NK-92 (cell line): ENCODE data around the gene BRD7.

Experiments
- DNase-seq: peaks from one replicate; lab custom pipeline; 2025; ENCODE audit not compliant: unreplicated experiment; lab: John Stamatoyannopoulos, UW

Gene BRD7

DNA sequence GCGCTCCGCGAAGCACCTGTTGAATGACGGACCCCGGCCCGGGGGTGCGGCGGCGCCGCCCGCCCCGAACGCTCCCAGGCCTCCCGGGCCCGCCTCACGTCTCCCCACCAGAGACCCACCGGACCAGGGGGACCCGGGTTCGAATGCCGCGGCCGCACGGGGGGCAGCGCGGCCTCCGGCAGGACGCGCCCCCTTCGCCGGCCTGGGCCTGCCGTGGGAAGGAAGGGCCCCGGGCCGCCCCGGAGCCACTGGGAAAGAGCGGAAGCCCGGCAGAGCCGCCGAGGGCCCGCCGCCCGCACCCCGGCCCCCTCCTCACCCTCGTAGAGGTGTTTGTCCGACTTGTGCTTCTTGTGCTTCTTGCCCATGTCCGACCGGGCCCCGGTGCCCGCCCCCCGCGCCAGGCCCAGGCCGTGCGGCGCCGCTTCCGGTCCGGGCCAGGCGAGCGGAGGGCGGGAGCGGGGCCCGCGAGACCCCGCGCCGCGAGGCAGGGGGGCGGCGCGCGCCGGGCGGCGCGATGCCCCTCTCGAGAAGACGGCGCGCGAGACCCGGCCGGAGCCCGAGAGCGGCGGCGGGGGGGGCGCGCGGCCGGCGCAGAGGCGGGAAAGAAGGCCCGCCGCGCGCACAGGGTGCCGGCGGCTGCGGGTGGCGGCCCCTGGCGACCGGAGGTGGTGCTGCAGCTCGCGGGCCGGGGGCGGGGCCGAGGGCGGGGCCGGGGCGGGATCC lies at the start of gene BRD7:
BRD7 (minus strand) TSS at position 579 of the 723 bp plus-strand sequence; CDS start at position 365, 214 bp downstream.
- no peak for DNase-seq

DNA sequence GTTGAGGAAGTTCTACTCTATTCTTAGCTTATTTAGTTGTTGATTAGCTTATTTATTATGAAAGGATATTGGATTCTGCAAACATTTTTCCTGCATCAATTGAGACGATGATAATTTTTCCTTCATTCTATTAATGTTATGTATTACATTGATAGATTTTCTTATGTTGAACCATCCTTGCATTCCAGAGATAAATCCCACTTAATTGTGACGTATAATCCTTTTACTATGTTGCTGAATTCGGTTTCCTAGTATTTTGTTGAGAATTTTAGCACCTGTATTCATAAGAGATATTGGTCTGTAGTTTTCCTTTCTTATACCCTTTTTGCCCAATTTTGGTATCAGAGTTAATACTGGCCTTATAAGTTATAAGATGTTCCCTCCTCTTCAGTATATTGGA lies 47.6 kb upstream of the BRD7 start:
- DNase-seq = no peak

DNA sequence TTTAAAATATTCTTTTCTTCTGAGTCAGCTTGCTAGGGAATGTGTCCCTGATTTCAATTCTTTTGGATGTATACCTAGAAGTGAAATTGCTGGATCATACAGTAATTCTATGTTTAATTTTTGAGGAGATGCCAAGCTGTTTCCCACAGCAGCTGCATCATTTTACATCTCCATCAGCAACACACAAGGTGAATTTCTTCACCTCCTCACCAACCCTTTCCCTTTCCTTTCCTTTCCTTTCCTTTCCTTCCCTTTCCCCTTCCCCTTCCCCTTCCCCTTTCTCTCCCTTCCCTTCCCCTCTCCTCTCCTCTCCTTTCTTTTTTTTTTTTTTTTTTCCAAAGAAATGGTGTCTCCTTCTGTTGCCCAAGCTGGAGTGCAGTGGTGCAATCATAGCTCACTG lies 45.4 kb upstream of the BRD7 start:
- no peak for DNase-seq

DNA sequence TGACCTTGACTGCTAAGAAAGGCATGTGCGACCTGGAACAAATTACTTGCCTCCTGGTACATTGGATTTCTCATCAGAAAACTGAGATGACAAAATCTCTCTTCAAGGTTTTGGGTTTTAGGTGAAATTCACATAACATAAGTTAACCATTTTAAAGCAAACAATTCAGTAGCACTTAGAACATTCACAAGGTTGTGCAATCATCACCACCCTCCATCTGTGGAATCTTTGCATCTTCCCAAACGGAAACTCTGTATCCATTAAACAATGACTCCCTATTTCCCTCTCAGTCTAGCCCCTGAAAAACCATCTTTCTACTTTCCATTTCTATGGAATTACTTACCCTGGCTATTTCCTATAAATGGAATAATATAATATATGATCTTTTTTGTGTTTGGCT lies 42.2 kb upstream of the BRD7 start:
- DNase-seq = no peak

DNA sequence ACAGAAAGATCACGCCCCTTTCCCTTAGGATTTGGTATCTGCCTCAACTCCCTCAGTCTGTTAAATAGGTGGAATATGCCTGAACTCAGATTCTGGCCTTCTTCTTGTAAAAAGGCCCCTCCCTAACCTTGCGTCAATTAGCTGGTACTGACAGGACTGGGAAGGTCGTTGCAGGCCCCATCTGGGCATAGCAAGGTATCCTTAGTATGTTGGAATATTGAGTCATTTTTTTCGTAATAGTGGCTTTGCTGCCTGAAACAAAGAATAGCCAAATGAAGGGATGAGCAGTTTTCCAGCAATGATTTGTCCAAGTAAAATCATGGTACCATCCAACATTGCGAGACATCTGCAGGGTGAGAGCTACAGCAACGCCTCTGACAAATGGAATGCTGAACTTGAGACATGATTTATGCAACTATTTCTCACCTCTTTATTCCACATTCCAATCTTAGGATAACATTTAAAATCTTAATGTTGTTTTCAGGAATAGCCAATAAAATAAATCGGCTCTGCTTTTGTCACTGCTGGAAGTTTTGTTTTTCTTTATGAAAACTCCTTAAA lies 39.3 kb upstream of the BRD7 start:
- DNase-seq = no peak

DNA sequence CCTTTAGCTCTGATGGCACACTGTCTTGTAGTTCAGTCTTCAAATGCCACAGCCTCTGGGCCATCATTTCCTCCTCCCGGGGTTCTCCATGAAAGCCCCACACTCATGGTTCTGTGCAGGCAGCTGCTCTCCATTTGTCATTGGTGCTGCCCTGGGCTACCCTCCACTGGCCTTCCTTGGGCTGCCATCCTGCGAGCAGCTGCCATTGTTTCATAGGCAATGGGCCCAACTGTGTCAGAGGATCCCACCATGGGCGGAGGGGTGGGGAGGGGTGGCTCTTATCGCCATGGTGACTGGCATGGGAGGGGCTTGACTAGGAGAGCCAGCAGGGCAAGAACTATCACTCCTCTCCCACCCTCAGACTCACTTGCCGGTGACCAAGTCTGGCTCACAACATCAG lies 38.6 kb upstream of the BRD7 start:
- no peak for DNase-seq

DNA sequence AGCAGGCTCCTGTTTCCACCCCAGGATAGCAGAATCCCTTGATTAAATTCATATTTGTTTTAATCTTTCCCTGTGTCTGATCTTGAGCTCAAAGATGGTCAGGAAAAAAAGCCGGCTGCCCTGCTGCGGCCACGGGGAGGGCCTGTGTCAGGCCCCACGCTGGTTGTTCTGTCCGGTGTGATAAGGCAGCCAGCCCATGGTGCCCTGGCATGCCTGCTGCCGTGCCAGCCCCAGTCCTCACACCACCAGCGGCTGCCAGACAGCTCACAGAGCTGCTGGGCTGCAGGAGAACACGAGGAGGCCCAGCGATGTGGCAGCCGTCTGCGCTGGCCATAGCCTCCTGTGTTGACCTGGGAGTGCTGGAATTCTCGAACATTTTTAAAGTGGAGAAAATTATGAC lies 34.7 kb upstream of the BRD7 start:
- no peak for DNase-seq

DNA sequence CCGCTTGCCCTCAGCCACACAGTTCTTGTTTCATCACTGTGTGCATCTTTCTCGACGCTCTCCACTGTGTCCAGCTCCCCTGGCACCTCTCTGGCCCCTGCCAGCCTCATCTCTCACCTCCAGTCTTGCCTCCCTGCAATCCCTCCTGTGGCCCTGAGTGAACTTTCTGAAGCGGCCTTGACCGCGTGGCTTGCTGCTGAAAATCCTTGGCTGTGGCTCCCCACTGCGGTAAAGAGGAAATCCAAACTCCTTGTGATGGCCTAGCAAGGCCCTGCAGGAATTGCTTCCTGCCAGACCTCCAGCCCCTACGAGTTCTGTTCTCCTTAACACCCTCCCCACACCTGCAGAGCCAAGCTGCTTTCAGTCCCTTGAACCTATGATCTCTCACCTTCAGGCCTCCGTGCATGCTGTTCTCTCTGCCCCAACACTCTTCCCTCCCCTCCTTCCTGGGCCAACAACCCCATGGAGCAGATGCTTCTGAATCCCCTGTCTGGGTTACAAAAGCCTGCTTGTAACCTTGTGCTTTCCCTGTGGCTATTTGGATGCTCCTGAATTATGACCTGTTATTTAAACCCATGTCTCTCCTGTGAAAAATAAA lies 33.6 kb upstream of the BRD7 start:
- no peak for DNase-seq

DNA sequence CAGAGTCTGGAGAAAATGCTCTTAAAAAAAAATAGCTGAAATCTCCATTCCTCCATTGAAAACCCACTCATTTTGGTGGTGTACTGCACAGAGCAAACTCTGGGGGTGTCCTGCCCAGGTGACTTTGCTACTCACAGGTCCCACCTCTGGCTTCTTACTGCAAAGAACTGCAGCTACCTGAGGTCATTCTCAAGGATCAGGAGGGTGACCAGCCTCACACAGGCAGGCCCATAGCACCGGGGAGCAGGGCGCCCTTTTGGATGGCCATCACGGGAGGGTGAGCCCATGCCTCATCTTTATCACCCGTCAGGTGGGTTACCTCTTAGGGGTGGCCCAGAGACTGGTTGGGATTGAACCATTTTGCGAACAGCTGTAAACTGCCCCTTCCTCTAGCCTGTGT lies 32.6 kb upstream of the BRD7 start:
- no peak for DNase-seq

DNA sequence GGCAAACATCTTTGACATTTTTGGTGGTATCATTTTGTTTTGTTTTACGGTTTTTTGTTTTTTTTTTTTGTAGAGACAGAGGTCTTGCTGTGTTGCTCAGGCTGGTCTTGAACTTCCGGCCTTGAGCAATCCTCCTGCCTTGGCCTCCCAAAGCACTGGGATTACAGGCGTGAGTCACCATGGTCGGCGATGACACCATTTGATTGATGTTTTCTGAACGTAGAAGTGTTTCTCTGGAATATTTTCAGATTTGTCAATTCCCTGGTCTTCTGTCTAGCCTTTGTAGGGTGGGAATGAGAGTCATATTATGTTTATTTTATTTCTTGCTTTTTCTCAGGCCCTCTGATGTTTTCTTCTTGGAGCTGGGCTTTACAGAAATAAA lies 32.2 kb upstream of the BRD7 start:
- DNase-seq = no peak

DNA sequence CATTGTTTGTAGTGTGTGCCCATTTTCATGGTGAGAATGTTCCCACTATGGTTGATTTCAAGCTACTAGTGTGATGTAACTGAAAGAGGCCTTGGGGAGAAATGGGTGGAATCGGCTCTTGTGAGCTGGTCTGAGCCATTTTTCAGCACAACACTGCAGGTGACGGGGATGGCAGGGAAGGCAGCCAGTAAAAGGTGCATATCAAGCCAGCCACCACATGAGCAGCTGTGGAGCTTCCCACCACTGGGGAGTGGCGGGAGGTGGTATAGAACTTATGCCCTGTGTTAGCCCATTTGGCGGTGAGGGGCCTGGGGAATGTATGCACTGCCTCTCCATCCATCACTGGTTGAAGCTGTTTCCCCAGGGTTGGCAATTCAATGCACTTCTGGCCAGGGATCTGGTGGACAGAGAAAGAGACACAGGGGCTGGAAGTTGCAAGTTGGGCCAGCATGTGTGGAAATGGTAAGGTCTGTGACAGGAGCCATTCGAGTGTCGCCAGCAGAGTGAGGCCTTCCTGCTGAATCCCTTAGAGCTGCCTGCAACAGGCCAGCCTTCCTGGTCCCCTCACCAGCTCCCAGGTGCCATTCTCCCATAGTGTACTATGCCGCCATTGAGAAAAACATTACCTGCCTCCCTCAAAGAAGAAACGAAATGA lies 31.7 kb upstream of the BRD7 start:
- no peak for DNase-seq

DNA sequence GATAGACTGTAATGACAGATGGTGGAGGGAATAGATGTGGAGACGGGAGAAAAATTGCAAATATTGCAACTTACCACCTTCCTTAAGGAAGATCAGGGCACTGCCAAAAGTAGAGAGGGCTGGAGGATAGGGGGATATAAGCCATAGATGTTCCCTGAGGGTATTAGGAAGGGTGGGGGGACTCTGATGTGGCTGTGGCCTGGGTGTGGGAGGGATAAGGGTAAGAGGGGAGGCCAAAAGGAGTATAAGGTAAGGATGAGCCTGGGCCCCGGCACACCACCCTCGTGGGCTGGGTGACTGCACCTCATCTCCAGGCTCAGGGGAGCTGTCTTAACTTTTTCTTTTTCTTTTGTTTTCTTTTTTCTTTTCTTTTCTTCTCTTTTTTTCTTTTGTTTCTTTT lies 30.6 kb upstream of the BRD7 start:
- DNase-seq = no peak

DNA sequence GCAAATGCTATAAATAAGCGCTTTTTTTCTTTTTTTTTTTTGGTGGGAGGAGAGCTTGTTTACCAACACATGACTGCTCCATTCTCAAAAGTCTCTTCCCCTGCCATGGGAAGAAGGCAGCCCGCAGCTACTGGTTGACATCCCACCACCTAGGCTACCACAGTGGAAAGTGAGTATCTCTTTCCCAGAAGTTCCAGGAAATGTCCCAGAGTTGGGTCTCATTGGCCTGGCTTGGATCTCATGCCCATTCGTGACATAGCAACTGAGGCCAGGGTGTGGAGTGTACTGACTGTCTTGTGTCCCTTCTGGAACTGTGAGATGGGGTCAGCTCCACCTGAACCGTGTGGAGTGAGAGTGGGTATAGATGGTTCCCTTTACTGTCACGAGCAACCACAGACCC lies 29.5 kb upstream of the BRD7 start:
- DNase-seq = no peak

DNA sequence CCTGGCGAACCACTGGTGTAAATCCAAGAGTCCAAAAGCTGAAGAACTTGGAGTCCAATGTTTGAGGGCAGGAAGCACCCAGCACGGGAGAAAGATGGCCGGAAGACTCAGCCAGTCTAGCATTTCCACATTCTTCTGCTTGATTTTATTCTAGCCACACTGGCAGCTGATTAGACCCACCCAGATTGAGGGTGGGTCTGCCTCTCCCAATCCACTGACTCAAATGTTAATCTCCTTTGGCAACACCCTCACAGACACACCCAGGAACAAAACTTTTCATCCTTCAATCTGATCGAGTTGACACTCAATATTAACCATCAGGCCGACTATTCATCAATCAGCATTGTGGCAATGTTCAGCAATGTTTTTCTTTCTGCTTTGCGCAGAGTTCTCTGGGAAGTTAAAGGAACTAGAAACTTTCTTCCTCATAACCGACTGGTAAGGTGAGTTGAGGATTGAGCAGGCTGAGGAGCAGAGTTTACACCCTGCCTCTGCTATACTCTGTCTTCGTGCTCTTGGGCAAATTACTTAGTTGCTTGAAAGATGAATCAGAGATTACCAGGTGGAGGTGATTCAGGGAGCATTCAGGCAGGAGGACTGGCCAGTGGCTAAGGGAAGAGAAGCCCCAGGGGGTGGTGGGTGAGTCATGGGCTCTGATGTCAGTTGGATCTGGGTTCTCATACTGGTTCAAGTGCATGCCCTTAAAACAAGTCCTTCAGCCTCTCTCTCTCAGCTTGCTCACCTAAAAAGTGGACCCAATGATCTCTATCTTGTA lies 28.2 kb upstream of the BRD7 start:
- DNase-seq = no peak

DNA sequence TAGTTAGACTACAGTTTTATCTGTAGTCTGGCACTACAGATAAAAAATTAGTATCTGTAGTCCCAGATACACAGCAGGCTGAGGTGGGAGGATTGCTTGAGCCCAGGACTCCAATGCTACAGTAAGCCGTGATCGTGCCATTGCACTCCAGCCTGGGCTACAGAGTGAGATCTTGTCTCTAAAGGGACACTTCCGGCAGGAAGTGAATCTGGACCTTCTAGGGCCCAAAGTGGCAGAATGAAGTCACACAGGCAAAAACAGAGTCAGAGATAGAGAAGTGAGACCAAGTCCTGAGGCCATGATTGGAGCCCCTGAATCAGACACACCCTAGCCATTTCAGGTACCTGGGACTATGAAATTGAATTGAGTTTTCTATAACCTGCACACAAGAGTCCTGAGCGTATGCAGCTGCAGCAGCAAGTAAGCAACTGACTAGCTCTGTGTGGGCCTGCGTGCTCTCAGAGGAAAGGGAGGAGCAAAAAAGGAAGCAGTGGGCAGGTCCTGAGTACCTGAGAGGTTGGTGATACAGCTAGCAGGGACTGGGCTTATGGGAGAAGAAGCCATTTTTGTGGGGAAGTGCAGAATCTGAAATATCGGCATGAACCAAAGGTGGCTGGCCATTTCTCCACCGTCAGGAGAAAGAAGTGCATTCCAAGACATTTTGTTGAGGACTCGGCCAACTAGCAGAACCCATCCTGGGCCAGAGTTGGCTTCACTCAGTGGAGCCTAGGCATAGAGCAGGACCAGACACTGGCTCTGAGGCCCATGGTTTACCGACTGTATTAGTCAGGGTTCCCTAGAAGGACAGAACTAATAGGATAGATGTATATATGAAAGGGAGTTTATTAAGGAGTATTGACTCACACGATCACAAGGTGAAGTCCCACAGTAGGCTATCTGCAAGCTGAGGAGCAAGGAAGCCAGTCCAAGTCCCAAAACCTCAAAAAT lies 27.2 kb upstream of the BRD7 start:
- no peak for DNase-seq

DNA sequence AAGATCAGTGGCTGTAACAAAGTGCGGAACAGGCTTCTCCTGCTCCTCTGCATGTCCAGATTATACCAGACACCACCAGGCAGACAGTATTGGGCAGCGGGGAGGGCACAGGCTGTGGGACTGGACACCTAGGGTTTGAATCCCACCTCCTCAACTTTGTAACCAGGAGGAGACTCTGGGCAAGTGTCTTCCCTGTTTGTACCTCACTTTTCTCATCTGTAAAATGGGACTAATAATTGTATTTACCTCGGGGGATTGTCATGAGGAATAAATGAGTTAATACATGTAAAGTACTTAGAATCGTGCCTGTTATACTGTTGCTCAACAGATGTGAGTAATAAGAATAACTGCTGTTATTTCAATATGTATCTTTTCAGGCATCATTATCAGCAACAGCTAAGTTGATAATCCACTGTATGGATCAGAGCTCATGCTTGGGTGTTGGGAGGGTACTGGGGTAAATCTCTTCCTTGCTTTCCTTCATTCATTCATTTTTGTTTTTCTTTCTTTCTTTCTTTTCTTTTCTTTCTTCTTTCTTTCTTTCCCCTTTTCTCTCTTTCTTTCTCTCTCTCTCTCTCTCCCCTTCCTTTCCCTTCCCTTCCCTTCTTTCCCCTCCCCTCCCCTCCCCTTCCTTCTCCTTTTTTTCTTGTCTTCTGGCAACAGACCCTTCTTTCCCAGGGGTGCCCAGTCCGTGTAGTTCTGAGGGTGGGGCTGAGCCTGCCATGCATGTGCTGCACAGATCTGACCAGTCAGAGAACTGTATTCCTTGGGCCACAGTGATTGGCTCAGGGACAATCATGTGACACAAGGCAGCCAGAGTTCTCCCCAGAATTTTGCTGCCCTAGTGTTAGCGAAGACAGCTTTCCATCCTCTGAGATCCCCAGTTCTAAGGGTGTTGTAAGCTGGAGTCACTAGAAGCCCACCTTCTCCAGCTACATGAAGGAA lies 25.3 kb upstream of the BRD7 start:
- no peak for DNase-seq

DNA sequence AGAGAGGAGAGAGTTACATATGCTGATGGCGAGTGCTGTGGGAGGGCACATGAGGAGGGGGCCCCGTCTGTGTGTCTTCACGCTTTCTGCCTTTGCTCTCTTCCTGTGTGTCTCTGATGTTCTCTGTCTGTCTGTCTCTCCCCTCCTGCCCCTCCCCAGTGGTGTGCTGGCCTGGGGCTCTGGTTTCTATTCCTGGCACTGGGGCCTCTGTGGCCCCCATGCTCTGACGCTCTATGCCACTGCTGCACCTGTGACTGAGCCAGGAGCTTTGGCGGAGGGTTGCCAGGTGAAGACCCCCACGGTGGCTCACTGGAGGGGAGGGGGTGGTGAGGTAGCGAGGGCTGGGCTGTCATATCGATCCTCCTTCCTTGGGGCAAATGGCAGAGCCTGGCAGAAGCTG lies 24.6 kb upstream of the BRD7 start:
- DNase-seq = no peak

DNA sequence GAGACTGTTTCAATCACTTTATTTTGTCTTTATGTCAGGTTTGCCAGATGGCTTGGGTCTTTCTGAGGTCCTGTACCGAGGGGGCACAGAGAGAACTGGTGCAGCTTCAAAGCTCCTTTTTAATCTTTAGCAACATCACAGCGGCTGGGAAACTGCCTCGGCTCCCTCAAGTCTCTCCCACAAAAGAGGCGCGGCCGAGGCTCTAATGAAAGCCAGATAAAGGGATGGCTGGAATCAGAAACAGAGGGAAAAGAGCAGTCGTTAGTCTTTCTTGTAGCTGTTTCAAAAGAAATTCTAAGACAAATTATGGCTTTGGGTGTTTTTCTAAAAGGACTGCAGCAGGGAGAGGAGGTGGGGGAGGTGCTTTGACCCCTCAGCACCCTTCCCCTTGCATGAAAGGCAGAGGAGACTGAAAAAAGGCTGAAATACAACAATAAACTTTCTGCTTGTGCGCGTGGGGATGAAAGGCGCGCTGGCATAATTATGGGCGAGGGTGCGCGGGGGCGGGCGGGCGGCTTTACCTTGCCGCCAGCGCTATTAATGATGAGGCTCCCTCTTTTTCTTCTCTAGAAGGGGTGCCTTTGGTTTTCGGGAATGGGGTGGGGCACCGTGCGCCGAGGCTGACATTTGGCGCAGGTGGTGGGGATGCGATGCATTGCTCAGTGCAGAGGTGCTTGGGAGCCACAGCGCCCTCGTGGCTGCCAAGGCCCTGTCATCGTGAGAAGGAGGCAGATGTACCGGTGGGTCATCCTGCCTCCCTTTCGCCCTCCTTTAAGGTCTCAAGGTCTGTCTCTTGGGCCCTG lies 22.3 kb upstream of the BRD7 start:
- no peak for DNase-seq
